ENCODE measurements around the gene MRPL3.
"Not testable (repeated sequence)": the region's sequence is repeated elsewhere in the genome, so short reads cannot be mapped to it uniquely, and the experiment has no call there.

Gene MRPL3

GRCh38 chr3:131503320-131503635, 507 bp upstream of the MRPL3 start:
- DNase-seq (ENCODE audit: low spot score), result no peak
- TF ChIP-seq, protein P1, sequence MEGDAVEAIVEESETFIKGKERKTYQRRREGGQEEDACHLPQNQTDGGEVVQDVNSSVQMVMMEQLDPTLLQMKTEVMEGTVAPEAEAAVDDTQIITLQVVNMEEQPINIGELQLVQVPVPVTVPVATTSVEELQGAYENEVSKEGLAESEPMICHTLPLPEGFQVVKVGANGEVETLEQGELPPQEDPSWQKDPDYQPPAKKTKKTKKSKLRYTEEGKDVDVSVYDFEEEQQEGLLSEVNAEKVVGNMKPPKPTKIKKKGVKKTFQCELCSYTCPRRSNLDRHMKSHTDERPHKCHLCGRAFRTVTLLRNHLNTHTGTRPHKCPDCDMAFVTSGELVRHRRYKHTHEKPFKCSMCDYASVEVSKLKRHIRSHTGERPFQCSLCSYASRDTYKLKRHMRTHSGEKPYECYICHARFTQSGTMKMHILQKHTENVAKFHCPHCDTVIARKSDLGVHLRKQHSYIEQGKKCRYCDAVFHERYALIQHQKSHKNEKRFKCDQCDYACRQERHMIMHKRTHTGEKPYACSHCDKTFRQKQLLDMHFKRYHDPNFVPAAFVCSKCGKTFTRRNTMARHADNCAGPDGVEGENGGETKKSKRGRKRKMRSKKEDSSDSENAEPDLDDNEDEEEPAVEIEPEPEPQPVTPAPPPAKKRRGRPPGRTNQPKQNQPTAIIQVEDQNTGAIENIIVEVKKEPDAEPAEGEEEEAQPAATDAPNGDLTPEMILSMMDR (IDR thresholded peaks at IDR 0.05; ENCODE audit: extremely low read depth, missing control alignments), result no peak

DNA sequence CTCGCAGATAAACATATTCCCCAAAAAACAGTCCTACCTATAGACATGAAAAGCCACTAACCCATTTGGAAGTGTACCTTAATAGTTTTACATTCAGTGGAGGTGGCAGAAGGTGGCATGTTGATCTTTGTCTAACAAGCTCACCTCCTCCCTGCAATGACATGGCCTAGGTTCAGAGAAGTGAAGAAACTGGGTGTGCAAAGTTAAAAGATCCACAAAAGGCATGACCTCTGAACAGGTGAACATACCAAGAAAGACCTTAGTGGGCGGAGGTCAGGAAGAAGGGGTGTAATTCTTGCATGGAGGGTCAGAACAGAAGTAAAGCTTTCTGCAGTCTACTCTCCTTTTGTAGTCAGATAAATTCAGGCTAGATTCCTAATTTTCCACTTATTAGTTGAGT, 822 bp downstream of the MRPL3 start:
- DNase-seq (ENCODE audit: low spot score), result no peak
- TF ChIP-seq, protein P1 (IDR thresholded peaks at IDR 0.05; ENCODE audit: extremely low read depth, missing control alignments), result no peak

GRCh38 chr3:131494706-131495105, 8.1 kb downstream of the MRPL3 start:
- TF ChIP-seq, protein P1 (IDR thresholded peaks at IDR 0.05; ENCODE audit: extremely low read depth, missing control alignments), result no peak
- no peak for DNase-seq (ENCODE audit: low spot score)

GRCh38 chr3:131491775-131492174, 11.0 kb downstream of the MRPL3 start:
- TF ChIP-seq, protein P1 (IDR thresholded peaks at IDR 0.05; ENCODE audit: extremely low read depth, missing control alignments), result no peak

DNA sequence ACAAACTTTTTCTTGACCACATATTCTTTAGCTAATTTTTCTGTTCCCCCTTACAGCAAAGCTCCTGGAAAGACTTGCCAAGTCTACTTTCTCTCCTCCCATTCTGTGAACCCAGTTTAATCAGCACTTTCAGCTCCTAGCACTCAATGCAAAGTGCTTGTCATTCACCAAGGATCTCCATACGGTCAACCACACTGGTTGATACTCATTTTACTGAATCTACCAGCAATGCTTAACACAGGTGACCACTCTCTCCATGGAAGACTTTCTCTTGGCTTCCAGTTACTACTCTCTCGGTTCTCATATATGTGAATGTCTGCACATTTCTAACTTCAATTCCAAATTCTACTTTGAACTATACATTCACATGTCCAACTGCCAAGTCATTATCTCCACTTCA, 11.7 kb downstream of the MRPL3 start:
- no peak for DNase-seq (ENCODE audit: low spot score)
- TF ChIP-seq, protein P1 (IDR thresholded peaks at IDR 0.05; ENCODE audit: extremely low read depth, missing control alignments), result no peak

More at GRCh38 chr3:131491775-131492174, 11.0 kb downstream of the MRPL3 start:
- no peak for DNase-seq (ENCODE audit: low spot score)

- DNase-seq (ENCODE audit: low spot score), result not testable (repeated sequence)
These were observed 16.2 kb downstream of the MRPL3 start for GRCh38 chr3:131486545-131486944.

DNA sequence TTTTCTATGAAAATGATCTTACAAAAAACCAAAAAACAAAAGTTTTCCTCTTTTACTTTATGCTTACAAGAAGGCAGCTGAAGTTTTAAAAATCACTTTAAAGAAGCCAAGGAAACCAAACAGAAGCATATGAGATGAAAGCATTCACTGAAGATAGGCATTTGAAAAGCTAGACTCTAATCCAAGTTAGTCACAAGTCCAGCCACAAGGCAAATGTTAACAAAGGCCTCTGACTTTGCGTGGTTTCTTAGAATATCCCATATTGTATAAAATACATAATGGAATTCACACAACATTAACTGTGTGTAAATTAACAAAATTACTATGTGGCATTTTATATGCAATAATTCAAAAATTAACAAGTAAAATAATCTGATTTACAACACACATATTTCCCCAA, 17.7 kb downstream of the MRPL3 start:
- DNase-seq (ENCODE audit: low spot score), result no peak

DNA sequence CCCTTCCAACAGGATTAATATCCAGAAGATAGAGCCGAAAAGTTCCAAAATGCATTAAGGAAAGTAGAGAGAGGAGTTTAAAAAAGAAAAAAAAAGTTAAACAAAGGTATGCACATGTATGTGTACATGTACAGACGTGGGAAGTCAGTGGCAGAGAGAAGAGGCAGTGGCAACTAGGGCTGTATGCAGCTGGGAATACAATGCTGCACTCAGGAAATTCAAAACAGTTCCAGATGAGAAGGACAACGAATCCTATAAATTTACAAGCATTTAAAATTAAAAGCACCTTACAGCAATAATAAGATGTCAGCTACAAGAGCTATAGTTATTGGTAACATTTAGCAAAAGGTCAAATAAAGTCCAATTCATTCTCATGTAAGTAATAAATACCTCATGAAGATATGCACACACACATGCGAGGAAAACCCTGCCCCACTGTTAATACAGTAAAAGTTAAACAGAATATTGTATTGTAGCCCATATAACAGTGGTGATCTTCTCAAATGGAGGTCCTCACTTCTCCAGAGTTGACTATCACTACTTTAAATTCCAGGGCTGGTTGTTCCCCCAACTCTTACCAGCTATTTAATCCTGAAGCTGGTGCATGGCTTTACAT, 18.2 kb downstream of the MRPL3 start:
- TF ChIP-seq, protein P1 (IDR thresholded peaks at IDR 0.05; ENCODE audit: extremely low read depth, missing control alignments), result no peak
- DNase-seq (ENCODE audit: low spot score), result no peak

More for the DNA sequence above, 17.7 kb downstream of the MRPL3 start:
- TF ChIP-seq, protein P1 (IDR thresholded peaks at IDR 0.05; ENCODE audit: extremely low read depth, missing control alignments), result no peak
